Urinary bladder (tissue), 4 donors: Measurements from ENCODE around the gene NKX6-2. TPM values are rescaled to one million over a fixed set of nuclear protein-coding genes. Genes with fewer than 3 reads are reported as not detected.

Source experiments
- DNase-seq: peaks from one replicate; pipeline ENCODE4 v3.0.0-alpha.2; 2015; ENCODE audit errors: extremely low spot score
- H3K27ac ChIP-seq: one replicate; pipeline ENCODE4 v1.5.1; 2013; ENCODE audit warnings: low read depth, mild to moderate bottlenecking, moderate library complexity
- H3K36me3 ChIP-seq: one replicate; pipeline ENCODE4 v1.6.1; 2013; ENCODE audit warnings: mild to moderate bottlenecking, moderate library complexity; ENCODE audit not compliant: insufficient read depth
- H3K4me1 ChIP-seq: one replicate; pipeline ENCODE4 v1.6.1; 2013; ENCODE audit warnings: mild to moderate bottlenecking, moderate library complexity; ENCODE audit not compliant: insufficient read depth
- H3K4me3 ChIP-seq: one replicate; pipeline ENCODE4 v1.5.1; 2013; ENCODE audit warnings: low read depth, low read length
- WGBS: extraction: QIAGEN DNeasy Blood & Tissue Kit; methylation state at CpG from one replicate; pipeline ENCODE4 v1.1.7; 2013; 5-methylcytosine and 5-hydroxymethylcytosine counted together
- polyA plus RNA-seq: library from polyadenylated mRNA; stranded (reverse); fragments of 200-250 nt; gene quantifications from one replicate; pipeline ENCODE4 v1.2.3, GENCODE V29; 2013
- total RNA-seq: library from RNA; depleted of rRNA; stranded (reverse); fragments of >200 nt; gene quantifications from one replicate; pipeline ENCODE4 v1.2.3, GENCODE V29; 2014
- donor health status: healthy with polysubstance abuse.
- donor health status: healthy.

The NKX6-2 gene
- total and polyA plus RNA-seq, 2 donors = 0.23 TPM; not detected in 1

DNA sequence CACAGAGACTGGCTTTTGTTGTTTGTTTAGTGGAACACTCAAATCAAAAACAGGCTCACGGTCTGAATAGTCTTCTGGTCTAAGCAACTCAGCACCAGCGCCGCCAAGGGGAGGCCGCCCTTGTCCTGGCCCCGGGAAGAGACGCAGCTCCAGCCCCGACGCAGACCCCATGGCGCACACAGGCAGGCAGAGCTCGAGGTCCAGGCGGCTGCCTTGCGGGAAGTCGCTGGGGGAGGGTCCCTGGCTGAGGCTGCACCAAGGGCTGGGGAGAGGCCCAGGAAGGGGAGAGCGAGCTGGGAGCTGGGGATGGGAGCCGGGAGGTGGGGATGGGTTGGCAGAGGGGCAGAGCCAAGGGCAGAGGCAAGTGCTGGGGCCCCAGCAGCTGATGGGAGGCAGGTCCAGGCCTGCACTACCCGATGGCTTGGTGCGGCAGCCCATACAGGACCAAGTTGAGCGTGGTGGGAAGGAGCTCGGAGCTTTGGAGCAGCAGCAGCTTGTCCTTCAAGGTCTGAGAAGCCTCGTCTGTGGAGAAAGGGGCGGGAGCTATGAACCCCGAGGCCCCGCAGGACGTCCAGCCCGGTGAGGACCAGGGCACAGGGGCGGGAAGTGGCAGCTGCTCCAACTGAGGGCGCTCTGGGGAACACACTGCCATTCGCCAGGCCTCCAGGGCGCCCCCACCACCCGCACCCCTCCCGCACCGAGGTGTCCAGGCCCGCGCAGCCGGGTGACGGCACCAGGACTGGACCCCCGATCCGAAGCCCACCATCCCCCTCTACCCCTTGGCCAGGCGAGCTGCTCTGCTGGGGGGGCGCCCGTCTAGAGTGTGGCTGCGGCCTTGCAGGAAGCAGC lies 22.7 kb upstream of the NKX6-2 start:
- 56% methylated on average over 42 of the region's 42 CpGs for WGBS
- no peak overlapping the region for H3K27ac ChIP-seq
- no peaks in the 10 kb centered on the region for H3K36me3 ChIP-seq
- H3K4me1 ChIP-seq = no peaks in the 10 kb centered on the region
- no peak overlapping the region for H3K4me3 ChIP-seq
- peak; percentile 18 for DNase-seq

- H3K36me3 ChIP-seq = no peaks in the 10 kb centered on the region
- H3K4me1 ChIP-seq = no peaks in the 10 kb centered on the region
- WGBS = 94% methylated on average over 27 of the region's 27 CpGs
- DNase-seq = no peak
- H3K27ac ChIP-seq = no peak overlapping the region
- H3K4me3 ChIP-seq = no peak overlapping the region
Observed at GRCh38 chr10:132807621-132808049, 21.7 kb upstream of the NKX6-2 start.

DNA sequence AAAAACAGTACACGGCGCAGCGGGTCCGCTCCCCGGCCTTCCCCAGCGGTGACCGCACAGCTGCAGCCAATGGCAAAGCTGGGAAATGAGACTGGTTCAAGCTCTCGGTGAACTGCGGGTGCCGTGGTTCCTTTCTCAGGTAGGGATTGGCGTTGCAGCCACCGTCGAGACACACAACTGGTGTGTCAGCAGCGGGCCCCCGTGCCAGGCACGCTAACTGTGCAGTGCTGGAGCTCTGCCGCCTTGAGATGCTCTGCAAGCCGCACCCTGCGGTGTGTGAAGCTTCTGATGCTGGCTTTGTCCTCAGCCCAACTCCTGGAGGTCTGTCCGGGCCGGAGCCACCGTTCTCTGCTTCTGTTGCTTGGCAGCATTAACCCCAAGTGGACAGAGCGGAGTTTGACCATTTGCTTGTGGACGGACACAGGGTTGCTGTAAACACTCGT lies 20.6 kb upstream of the NKX6-2 start:
- Histone ChIP-seq H3K36me3 (no peaks in the 10 kb centered on the region), H3K4me1 (no peaks in the 10 kb centered on the region), H3K27ac (no peak overlapping the region), H3K4me3 (no peak overlapping the region)
- no peak for DNase-seq
- 82% methylated on average over 25 of the region's 25 CpGs for WGBS

GRCh38 chr10:132806110-132806509 lies 20.2 kb upstream of the NKX6-2 start:
- no peak overlapping the region for H3K27ac ChIP-seq
- H3K36me3 ChIP-seq = no peaks in the 10 kb centered on the region
- H3K4me3 ChIP-seq = no peak overlapping the region
- 33% methylated on average over 7 of the region's 7 CpGs for WGBS
- no peak for DNase-seq
- H3K4me1 ChIP-seq = no peaks in the 10 kb centered on the region

DNA sequence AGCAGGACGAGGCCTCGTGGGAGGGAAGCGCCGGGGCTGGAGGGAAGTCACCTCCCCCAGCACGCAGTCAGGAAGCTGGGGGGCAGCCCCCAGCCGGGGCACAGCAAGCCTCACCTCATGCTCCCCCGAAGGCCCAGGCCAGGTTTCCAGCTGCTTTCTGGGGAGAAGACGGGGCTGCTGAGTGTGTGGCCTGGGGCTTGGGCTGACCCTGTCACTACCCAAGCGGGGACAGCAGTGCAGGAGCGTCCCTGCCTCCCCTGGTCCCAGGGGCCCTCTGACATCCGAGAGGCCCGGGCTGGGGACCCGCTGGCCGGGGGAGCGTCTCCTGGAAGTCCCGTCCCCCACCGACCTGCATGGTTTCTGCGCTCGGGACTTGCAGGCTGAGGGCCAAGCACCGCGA lies 19.7 kb upstream of the NKX6-2 start:
- WGBS = 56% methylated on average over 21 of the region's 21 CpGs
- Histone ChIP-seq H3K4me1 (no peaks in the 10 kb centered on the region), H3K36me3 (no peaks in the 10 kb centered on the region), H3K4me3 (no peak overlapping the region), H3K27ac (no peak overlapping the region)
- DNase-seq = no peak

GRCh38 chr10:132804785-132805426 lies 19.0 kb upstream of the NKX6-2 start:
- WGBS = 72% methylated on average over 23 of the region's 23 CpGs
- no peak for DNase-seq
- H3K27ac ChIP-seq = no peak overlapping the region
- H3K4me3 ChIP-seq = no peak overlapping the region
- H3K4me1 ChIP-seq = no peaks in the 10 kb centered on the region
- no peaks in the 10 kb centered on the region for H3K36me3 ChIP-seq

GRCh38 chr10:132804287-132804686 lies 18.3 kb upstream of the NKX6-2 start:
- H3K36me3 ChIP-seq = no peaks in the 10 kb centered on the region
- no peak overlapping the region for H3K27ac ChIP-seq
- H3K4me3 ChIP-seq = no peak overlapping the region
- WGBS = 96% methylated on average over 11 of the region's 11 CpGs
- DNase-seq = no peak
- H3K4me1 ChIP-seq = no peaks in the 10 kb centered on the region

DNA sequence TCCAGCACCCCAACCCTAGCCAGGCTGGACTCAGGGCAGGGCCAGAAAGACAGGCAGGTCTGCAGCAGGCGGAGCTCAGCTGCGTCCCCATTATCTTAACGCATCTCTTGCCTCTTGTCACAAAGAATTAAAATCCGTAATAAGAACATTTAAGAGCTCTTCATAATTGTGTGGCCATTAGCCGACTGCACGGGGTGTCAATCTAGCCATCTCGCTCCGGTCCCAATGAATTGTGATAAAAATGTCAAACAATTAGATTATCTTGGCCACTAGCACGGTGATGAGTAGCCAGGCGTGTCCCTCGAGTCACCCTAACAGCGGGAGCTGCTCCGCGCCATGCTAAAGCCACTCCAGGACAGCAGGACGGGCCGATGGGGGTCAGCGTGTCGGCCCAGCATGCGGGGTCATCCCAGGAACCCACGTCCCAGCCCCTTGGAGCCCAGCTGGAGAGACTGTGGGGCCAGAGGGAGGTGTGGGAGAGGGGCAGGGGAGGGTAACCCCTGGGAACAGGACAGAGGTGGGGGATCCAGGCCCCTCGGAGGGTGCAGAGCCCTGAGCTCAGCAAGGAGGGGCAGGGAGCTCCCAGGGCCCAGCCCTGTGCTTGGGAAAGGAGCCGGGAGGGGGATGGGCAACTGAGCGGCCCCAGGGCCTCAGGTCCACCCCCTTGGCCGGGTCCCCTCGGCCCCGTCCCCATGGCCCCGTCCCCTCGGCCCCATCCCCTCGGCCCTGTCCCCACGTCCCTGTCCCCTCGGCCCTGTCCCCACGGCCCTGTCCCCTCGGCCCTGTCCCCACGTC lies 17.7 kb upstream of the NKX6-2 start:
- Histone ChIP-seq H3K27ac (no peak overlapping the region), H3K36me3 (no peaks in the 10 kb centered on the region), H3K4me1 (no peaks in the 10 kb centered on the region), H3K4me3 (no peak overlapping the region)
- 85% methylated on average over 34 of the region's 34 CpGs for WGBS
- DNase-seq = no peak

DNA sequence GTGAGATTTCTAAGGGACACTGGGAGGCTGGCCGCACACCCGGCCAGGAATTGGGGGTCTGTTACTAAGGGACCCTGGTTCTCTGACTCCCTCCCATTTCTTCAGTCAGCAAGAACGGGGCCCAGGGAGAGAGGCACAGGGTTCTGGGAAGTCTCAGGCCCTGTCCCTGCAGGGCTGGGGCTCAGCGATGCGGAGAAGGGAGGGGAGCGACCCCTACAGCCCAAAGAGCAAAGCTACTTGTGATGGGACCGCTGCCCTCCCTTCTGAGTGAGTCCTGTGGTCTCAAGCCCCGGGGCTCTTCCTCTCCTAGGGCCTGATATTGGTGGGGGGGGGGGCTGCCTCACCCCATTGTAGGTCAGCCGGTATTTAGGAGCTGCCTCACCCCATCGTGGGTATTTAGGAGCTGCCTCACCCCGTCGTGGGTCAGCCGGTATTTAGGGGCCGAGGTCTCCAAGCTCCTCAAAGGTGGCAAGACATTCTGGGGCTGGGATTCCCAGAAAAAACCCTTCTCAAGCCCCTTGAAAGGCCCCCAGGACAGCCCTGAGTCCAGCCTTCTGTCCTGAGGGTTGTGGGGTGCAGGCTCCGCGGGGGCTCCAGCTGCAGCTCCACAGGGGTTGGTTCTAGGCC lies 16.9 kb upstream of the NKX6-2 start:
- WGBS = 83% methylated on average over 16 of the region's 16 CpGs
- no peak overlapping the region for H3K4me3 ChIP-seq
- no peak for DNase-seq
- no peaks in the 10 kb centered on the region for H3K36me3 ChIP-seq
- H3K27ac ChIP-seq = no peak overlapping the region
- no peaks in the 10 kb centered on the region for H3K4me1 ChIP-seq

DNA sequence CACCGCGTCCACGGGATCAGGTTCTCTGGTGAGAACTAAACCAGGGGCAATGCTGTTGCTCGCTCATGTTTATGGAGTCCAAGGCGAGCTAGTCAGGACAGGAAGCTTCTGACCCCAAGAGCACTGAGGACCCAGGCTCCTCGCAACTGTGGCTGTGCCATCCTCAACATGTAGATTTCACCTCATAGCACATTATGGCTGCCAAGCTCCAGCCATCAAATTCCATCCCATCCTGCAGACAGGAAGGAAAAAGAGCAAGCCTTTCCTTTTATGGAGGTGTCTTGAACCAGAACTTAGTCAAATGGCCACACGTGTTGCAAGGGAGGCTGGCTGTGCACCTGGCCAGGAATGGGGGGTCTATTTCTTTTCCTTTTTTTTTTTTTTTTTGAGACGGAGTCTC lies 16.1 kb upstream of the NKX6-2 start:
- 91% methylated on average over 8 of the region's 8 CpGs for WGBS

GRCh38 chr10:132799865-132800264 lies 13.9 kb upstream of the NKX6-2 start:
- Histone ChIP-seq H3K4me1 (no peaks in the 10 kb centered on the region), H3K36me3 (no peaks in the 10 kb centered on the region), H3K4me3 (no peak overlapping the region), H3K27ac (no peak overlapping the region)
- WGBS = 87% methylated on average over 11 of the region's 11 CpGs
- no peak for DNase-seq

More for the DNA sequence above, 16.1 kb upstream of the NKX6-2 start:
- H3K27ac ChIP-seq = no peak overlapping the region
- H3K4me3 ChIP-seq = no peak overlapping the region
- DNase-seq = no peak
- no peaks in the 10 kb centered on the region for H3K36me3 ChIP-seq
- no peaks in the 10 kb centered on the region for H3K4me1 ChIP-seq

GRCh38 chr10:132798876-132799275 lies 12.9 kb upstream of the NKX6-2 start:
- no peak for DNase-seq
- H3K36me3 ChIP-seq = no peaks in the 10 kb centered on the region
- WGBS = 92% methylated on average over 15 of the region's 15 CpGs
- H3K4me1 ChIP-seq = no peaks in the 10 kb centered on the region
- H3K27ac ChIP-seq = no peak overlapping the region
- no peak overlapping the region for H3K4me3 ChIP-seq

GRCh38 chr10:132798403-132798802 lies 12.5 kb upstream of the NKX6-2 start:
- no peak overlapping the region for H3K4me3 ChIP-seq
- H3K4me1 ChIP-seq = no peaks in the 10 kb centered on the region
- no peak overlapping the region for H3K27ac ChIP-seq
- no peaks in the 10 kb centered on the region for H3K36me3 ChIP-seq
- no peak for DNase-seq
- WGBS = 92% methylated on average over 21 of the region's 21 CpGs
